HG03565 (cell line): ENCODE measurements around the gene CCDC120.

Source experiments
- ATAC-seq: cut with Tn5 transposase; IDR thresholded peaks from one replicate; pipeline ENCODE4 v1.9.1; 2021; ENCODE audit warnings: mild to moderate bottlenecking, moderate library complexity; ENCODE audit not compliant: unreplicated experiment

The CCDC120 gene, protein sequence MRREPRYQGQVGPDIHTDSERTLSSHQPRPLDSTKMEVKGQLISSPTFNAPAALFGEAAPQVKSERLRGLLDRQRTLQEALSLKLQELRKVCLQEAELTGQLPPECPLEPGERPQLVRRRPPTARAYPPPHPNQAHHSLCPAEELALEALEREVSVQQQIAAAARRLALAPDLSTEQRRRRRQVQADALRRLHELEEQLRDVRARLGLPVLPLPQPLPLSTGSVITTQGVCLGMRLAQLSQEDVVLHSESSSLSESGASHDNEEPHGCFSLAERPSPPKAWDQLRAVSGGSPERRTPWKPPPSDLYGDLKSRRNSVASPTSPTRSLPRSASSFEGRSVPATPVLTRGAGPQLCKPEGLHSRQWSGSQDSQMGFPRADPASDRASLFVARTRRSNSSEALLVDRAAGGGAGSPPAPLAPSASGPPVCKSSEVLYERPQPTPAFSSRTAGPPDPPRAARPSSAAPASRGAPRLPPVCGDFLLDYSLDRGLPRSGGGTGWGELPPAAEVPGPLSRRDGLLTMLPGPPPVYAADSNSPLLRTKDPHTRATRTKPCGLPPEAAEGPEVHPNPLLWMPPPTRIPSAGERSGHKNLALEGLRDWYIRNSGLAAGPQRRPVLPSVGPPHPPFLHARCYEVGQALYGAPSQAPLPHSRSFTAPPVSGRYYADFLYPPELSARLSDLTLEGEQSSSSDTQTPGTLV

DNA sequence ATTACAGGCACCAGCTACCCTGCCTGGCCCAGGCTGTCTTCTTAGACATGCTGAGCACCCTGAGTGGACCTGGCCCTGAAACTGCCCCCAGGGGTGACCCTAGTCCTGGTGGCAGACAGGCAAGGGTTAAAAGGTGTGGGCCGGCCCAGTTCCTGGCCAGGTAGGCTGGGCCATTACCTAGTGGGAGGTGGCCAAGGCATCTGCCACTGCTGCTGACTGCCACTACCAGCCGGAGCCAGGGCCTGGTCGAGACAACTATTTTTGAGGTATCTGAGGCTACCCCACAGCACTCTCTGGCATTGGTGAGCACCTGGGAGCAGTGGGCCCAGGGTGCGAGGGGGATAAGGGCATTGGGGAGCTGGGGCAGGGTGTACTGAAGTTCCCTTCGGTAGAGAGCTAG, at the start of gene CCDC120:
Gene CCDC120 (plus strand): TSS at position 206 of the 400 bp plus-strand sequence. CDS start 3,043 bp downstream, outside the sequence.
- no peak for ATAC-seq

GRCh38 chrX:49019050-49019449, 39.7 kb upstream of the CCDC120 start:
- no peak for ATAC-seq

GRCh38 chrX:49019599-49020249, 39.1 kb upstream of the CCDC120 start:
- ATAC-seq = no peak

GRCh38 chrX:49029876-49030275, 28.9 kb upstream of the CCDC120 start:
- ATAC-seq = no peak

GRCh38 chrX:49030283-49030682, 28.5 kb upstream of the CCDC120 start:
- ATAC-seq = no peak

DNA sequence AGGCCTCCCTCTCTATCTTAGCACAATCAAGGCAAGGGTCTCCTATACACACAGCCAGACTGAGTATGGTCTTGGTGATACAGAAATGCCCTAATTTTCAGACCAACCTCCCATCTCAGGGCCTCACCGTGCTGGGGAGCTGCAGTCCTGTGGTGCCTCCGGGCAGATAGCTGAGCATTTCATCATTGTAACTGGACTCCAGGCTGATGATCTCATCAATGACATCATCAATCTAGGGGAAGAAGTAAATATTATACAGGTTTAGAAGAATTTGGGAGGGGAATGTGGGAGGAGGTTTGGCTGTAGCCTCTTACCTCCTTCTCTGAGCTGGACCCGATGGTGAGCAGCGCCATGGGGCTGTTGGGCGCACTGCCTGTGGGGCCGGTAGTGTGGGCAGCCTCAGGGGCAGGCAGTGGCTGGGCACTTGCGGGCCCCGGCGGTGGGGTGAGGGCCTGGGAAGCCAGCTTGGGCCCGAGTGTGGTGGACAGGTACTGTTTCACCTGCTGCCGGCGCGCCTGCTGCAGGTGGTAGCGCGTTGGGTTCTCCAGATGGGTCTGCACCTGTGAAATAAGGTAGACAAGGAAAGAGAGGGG, 20.8 kb upstream of the CCDC120 start:
- ATAC-seq = no peak

DNA sequence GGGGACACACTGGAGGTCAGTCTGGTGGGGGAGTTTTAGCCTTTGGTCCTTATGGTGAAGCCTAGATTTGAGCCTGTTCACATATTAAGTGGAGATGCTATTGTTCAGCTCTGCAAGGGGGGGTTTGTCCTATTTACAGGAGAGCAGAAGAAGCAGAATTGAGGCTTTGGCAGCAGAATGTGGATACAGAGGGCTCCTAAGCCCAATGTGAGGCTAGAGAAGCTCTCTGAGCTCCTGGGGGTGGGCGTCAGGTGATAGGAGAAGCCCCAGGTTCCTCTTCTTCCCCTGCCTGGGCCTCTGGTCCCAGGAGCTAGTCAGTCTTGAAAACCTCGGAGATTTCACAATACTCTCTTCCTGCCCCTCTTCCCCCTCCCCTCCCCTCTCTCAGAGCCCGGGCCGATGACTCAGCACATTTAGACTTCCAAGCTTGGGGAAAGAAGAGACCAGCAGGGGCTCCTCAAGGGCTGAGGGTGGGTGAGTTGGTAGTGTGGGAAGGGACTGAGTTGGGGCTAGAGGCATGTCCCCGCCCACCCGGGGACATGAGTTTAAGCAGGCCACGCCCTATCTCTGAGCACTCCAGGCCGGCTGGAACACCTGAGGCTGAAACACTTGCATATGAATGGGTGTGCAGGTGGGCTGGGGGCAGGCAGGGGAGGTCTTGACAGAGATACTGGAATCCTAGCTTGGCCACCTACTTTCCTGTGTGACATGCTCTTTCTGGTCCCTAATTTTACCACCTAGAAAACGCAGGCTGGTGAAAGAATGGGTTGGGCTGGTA, 19.0 kb upstream of the CCDC120 start:
- no peak for ATAC-seq

DNA sequence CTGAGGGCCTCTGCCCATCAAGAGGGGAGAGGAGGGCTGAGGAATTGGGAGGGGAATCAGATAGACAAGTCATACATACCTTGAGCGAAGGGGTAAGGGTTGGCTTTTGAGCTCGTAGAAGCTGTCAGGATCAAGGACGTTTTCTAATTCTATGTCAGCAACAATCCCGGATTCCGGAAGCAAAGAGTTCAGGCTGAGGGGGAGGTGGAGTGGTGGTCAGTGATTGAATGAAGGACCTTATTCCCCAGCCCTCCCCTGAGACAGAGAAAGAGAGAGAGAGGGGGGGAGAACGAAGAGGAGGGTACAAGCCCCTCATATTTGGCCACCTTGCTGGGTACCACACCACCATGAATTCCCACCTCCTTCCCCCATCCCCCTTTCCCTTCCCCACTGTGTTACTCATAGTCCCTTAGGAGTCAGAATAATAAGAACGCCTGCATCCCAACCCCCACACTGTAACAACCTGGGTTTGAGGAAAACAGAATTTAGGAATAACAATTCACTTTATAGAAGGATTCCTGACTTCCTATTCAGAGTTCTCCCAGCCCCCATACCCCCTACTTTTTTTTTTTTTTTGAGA, 18.3 kb upstream of the CCDC120 start:
- no peak for ATAC-seq

DNA sequence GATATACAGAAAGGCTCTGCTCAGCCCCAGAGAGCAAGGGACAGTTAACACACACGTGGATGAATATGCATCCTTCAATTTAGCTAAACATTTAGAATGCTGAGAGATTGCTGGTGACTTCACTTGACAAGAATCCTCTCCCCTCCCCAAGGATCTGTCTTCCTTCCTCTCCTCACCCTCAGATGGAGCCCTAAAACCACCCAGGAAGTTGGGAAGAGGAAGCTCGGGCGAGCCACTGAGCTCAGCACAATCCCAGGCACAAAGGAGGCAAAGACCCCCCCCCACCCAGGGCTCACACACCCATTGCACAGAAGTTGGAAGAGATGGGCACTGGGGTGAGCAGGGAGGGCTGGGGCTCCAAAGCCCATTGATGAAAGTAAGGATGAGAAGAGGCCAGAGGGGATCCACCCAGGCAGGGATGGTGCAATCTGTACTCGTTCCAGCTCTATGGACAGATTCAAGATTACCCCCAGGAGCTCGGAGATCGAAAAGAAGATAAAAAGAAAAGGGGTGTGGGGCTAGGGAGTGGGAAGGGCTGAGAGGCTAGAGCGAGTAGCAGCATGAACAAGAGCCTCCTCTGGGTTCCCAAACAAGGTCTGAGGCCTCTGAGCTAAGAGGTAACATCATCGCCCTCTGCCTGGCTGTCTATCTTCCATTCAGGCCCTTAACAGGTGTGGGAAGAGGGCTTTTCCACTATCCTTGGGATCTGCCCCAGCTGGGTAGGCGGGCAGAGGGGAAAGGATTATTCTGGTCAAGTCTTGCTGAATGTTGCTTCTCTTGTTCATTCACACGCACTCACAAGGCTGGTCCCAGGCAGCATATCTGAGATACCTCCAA, 16.8 kb upstream of the CCDC120 start:
- ATAC-seq = no peak

DNA sequence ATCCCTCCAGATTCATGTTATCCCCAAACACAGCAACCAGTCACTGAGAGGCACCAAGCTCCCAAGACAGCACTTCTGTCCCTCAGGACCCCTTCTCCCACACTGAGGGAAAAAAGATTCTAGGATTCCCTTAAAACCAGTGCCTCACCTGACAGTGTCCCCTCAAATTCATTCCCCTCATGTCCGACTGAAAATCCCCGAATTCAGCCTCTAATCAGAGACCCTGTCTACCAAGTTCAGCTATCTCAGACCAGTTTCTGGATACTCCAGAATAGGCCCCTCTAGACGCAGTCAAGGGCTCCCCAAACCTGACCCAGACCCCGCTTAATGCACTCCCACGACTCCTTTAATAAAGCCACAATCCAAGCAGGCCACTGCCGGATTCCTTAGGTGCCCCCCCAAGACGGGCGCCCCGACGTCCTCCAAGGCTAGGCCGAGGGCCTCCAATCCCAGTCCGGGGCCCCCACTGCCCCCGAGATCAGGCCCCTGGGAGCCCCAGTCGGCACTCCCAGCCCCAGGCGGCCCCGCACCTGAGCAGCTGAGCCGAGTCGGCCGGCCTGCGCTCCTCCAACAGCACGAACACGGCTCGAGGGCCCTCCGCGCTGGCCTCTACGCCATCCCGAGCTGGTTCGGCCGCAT, 16.1 kb upstream of the CCDC120 start:
- peak; percentile 6 for ATAC-seq

DNA sequence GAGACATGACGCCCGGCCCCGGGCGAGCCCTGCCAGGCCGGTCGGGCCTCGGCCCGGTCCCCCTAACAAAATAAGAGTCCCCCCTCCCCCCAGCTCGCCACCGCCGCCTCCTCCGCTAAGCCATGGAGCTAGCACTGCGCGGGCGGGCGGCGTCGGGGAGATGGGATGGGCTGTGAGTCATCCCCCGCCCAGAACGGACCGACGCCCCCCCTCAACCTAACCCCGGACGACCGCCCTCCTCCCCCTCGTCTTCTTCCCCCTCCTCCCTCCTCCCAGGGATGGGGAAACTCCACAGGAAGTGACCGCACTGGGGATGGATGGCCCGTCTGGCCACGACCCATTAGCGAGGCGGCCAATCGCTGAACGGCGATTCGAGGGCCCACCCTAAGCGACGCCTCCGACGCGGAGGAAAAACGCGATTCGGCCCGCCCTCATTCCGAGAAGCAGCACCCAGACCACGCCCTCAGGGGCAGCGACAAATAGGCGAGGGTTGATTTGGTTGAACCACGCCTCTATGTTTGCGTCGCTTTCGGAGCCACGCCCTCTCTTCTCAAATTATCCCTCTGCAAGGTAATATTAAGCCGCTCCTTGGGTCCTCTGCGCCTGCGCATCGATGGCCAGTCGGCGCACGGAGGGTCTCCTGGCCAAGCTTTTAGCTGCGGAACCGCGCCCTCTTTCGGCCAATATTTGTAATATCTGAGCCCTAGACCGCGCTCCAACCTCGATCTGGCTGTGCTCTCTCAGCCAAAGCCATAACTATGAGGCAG, 15.4 kb upstream of the CCDC120 start, which contains the start of gene TFE3:
Gene TFE3 (minus strand): TSS at position 138 of the 767 bp plus-strand sequence. CDS start 131 bp downstream, at position 7.
- peak; percentile 84 for ATAC-seq

DNA sequence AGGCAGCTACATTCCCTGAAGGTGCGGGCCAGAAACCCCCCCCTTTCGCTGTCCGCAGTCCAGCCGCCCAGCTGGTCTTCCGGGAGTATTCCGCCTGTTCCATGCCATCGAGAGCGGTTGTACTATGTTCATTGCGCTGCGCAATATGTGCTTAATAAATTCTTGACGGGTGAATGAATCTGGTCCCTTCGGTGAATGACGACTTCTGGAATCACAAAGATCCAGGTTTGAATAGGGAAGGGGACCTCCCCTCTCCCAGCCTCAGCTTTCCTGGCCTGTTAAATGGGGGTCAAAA, 14.9 kb upstream of the CCDC120 start:
- ATAC-seq = no peak

- no peak for ATAC-seq
Measured at GRCh38 chrX:49053223-49054072, 5.4 kb upstream of the CCDC120 start.

DNA sequence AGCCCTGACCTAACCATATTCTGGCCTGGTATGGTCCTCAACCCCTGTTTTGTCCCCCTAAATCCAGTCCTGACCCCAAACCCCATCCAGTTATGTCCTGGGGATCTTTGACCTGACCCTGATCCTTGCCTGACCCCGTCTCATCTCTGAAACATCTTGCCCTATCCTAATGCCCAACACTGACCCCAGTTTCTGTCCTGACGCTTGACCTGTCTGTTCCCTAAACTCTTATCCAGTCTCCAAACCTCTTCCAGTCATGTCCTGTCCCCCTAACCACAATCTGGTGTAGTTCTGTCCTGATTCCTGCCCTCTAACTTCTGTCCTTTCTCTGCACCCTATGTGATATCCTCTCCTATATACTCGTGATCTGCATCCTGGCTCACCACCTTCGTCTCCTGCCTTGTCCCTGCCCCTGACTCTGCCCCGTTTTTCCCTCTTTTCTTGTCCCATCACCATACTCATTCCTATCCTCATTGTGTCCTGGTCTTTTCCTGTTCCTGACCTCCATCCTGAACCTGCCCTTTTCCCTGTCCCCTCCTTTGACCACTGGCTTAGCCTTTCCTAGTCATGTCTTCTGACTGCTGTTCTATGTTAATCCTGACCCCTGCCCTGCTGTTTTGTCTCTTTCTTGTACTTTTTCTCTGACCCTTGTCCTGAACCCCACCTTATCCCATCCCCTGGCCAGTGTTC, 4.6 kb upstream of the CCDC120 start:
- no peak for ATAC-seq

DNA sequence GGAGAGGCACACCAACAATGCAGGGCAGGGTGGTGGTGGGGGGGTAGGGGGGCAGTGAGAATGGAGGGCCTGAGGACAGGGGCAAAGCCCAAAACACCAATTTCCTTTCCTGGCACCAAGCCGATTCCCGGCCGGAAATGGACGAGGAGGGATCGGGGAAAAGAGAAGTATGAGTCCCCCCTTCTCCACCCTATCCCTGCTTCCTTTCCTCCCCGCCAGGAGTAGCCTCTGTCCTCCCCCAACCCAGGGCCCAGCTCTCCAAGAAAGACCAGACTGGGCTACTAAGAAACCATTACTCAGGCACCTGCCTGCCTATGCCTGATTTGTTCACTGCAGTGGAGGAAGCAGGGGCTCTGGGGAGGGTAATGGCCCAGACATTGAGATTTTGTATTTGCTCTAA, 402 bp downstream of the CCDC120 start:
- ATAC-seq = no peak

DNA sequence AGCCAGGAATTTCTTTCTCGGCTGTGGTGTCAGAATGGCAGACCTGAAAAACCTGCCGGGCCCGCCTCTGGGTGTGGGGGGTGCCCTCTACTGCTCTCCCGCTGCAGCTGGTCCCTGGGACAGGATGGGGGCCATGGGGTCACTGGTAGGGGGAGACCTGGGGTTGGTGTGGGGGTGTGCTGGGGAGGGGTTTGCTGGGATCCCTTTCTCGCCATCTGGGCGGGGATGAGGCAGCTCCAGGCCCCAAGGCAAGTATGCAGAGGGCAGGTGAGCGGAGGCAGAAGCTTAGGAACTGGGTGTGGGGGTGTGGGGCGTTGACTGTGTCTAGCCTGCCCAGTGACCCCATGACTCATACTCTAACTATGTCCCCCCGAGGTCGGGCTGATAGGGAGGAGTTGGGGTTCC, 884 bp downstream of the CCDC120 start:
- ATAC-seq = no peak

- no peak for ATAC-seq
Measured at GRCh38 chrX:49060914-49061313, 2.1 kb downstream of the CCDC120 start.
